GM18526 (cell line): ENCODE results near the gene DPYSL3.

ENCODE experiments used
- POLR2A ChIP-seq: IDR thresholded peaks from 3 replicates; pipeline ENCODE4 v1.6.1; 2011; ENCODE audit not compliant: insufficient read length; ENCODE audit errors: extremely low read depth

DPYSL3 gene

DNA sequence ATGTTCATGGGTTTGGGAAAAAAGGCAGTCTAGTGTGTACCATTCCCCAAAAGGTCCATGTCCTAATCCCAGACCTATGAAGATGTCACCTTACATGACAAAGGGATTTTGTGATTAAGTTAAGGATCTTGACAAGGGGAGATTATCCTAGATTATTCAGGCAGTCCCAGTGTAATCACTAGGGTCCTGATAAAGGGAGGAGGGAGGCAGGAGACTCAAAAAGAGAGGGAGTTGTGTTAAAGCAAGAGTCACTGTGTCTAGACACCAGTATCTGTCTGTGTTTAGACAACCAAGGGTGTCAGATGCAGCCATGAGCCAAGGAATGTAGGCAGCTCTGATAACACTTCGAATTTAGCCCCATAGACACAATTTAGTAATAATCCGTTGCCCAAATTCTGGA lies 49.5 kb downstream of the DPYSL3 start:
- no peak for TF ChIP-seq POLR2A

DNA sequence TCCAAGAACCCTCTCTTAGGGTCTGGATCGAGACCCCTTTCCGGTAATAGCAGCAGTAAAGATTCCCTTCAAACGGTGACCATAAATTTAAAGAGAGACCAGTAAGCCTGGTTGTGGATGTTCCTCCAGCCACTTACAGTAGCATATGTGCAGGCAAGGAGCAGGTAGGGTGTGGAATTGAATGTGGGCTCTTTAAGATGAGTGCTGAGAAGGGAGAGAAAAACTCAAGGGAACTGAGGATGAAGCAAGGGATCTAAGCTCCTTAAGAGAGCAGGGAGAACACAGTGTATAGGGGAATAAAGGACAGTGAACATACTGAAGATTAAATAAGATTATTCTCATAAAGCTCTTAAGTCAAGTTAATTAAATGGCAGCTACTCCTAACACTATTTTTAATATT lies 51.3 kb downstream of the DPYSL3 start:
- TF ChIP-seq POLR2A: no peak

- TF ChIP-seq POLR2A: no peak
These were observed 53.9 kb downstream of the DPYSL3 start for GRCh38 chr5:147455822-147456450.

GRCh38 chr5:147454996-147455677 lies 54.7 kb downstream of the DPYSL3 start:
- no peak for TF ChIP-seq POLR2A

DNA sequence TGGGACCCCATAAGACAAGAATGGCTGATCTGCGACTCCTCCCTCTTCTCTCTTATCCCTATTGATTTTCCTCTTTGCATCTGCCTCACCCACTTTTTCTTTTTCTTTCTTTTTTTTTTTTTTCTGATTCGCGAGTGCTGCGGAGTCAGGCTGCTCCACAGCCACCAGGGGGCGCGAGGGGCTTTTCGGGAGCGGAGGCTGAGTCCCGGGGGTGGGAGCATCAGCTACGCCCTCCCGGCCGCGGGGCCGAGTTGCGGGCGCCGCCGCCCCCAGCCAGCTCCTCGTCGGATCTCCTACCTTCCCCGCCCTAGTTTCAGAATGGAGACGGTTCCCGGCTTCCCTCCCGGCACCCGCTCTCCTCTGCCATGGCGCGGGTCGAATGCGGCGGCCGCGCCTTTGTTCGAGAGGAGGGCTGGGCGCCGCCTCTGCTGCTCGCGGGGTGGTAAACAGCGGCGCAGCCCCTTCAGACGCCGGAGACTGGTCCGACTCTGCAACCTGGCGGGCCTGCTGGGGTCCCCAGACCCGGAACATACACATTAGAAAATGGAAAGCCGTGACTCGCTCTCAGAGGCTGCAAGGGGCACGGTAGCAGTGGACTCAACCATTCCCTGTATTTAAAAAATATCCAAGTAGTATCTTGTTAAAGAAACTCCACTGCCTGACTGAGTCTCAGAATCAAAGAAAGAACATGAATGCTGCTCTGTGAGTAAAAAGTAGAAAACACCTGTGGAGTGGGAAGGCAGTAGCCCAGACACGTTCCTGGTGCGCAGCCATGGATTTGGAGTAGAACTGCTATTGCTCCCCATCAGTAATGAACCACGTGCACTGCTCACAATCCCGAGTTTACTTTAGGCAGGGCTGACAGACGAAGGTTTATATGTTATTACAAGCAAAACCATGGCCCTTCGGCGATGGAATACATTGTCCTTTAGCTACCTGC lies 55.7 kb downstream of the DPYSL3 start:
- no peak for TF ChIP-seq POLR2A

DNA sequence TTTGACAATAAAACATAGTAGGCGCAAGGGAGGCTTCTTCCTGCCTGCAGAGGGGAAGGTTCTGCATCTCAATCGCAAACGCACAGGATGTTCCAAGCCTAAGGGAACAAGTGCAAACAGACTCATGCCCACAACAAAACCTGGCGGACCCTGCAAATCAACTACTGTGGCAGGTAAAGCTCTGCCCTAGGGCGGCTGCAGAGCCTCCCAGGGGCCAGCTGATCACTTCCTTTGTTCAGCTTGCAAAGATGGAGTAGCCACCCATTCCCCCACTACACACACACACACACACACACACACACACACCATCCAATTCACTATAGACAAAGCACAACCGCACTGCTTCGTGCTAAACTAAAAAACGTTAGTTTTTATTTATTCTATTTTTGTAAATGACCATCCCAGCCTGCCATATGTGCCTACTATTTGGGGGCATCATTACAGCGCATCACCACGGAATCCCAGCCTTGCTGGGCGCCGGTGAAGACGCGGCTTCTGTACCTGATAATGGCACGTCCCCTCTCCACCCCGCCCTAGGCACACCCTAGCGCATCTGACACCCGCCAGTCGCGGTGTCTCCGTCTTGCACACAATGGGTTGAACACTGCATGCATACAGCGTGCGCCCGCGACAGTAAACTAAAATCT lies 57.6 kb downstream of the DPYSL3 start:
- no peak for TF ChIP-seq POLR2A

GRCh38 chr5:147451193-147451592 lies 58.7 kb downstream of the DPYSL3 start:
- TF ChIP-seq POLR2A: no peak

DNA sequence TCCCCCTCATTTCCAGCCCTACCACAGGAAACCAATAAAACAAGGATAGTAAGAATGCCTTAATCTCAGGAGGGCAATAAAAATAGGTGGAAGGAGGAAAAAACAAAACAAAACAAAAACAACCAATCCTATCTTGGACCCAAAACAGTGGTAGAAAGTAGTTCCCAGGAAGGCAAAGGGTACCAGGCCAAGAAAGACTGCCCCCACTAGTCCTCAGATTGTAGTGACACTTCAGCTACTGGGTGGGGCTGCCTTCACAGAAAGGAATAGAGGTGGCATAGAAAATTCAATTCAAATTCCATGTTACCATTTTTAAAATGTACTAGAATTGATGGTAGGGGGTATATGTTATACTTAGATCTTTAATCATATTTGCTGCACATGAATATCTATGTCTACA lies 59.3 kb downstream of the DPYSL3 start:
- TF ChIP-seq POLR2A: no peak

DNA sequence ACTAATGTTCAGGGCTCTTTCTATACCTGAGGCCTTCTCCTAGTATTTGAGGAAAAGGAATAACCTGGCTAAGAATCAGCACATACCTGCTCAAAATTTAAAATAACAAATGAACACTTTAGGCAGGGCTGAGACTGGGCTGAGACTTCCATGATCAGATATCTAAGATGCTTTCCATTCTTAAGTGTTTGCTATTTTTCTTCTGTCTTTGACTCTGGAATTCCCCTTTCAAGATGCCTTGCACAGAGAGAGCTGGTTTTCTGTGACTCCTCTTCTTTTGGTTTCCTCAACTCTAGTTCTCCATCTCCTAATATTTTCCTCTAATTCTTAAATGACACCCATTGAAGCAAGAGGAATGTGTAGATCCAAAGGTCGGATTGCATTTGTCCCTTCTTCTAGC lies 61.1 kb downstream of the DPYSL3 start:
- no peak for TF ChIP-seq POLR2A

DNA sequence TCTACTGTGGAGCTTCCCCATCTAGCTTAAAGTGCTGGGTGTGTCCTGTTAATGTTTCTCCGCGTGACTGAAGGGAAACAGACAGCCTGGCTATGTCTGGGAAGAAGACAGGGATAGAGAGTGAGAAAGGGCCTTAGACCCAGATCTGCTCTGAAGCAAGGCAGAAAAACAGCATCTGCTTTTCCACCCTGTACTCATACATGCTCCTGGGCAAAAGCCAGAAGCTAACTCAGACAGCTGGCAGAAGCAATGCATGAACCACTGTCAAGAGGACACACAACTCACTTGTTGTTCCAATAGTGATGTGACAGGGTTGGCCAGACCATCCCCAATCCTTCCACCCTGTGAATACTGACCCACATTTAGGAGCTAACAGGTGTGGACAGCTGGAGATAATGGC lies 63.3 kb downstream of the DPYSL3 start:
- TF ChIP-seq POLR2A: no peak

- TF ChIP-seq POLR2A: no peak
These were observed 64.0 kb downstream of the DPYSL3 start for GRCh38 chr5:147445917-147446316.

DNA sequence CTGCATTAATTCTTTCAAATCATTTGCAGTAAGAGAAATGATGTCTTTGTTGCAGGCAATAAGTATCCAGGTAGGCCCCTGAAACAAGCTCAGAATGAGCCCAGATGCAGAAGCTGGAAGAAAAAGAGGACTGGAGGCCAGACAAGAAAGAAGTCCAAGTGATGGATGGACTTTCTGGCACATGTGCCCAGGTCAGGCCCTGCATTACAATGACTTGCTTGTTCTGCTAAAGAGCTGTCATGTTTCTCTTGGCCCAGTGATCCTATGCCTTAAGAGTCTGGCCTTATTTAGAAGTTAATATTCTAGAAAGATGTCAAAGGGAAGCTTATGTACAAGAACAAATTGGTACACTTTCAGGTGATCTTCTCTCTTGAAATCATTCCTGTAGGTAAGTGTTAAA lies 64.8 kb downstream of the DPYSL3 start:
- no peak for TF ChIP-seq POLR2A

DNA sequence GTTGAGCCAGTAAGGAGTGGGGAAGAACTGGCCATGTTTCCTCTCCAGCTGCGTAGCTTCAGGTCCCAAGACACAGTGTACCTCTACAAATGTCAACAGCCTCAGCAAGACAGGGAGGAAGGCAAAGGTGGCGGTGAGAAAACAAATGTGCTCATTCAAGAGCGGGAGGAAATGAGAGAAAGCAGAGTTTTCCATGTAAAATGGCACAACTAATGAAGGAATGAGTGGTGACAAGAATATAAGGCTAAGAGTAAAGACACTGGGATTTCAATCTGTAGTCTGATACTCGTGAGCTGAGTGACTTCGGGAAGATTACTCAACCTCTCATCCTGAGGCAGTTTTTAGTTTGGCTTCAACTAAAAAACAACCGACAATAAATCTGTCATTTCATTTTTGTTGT lies 67.6 kb downstream of the DPYSL3 start:
- TF ChIP-seq POLR2A: no peak

GRCh38 chr5:147441191-147441695 lies 68.6 kb downstream of the DPYSL3 start:
- no peak for TF ChIP-seq POLR2A

GRCh38 chr5:147439254-147439653 lies 70.6 kb downstream of the DPYSL3 start:
- TF ChIP-seq POLR2A: no peak
